SU-DHL-6 (cell line): ENCODE results near the gene LKAAEAR1.
"Not testable (repeated sequence)": the region's sequence is repeated elsewhere in the genome, so short reads cannot be mapped to it uniquely, and the experiment has no call there.

ENCODE experiments used
- H2AFZ ChIP-seq: fragments of 200-600 bp; sonication (generic); 2 replicates; pipeline ENCODE4 v1.6.1; 2014; ENCODE audit warnings: low read depth, mild to moderate bottlenecking, moderate library complexity, mixed read lengths, antibody characterized with exemption, low read length; ENCODE audit not compliant: severe bottlenecking
- H3F3A ChIP-seq: fragments of 200-600 bp; shearing (Covaris generic); 2 replicates; pipeline ENCODE4 v1.6.0; 2016; ENCODE audit warnings: antibody characterized with exemption, mild to moderate bottlenecking; ENCODE audit not compliant: insufficient read depth
- H3K27ac ChIP-seq: fragments of 200-600 bp; sonication (generic); 2 replicates; pipeline ENCODE4 v1.5.1; 2016; ENCODE audit warnings: low read depth, mild to moderate bottlenecking, low read length, moderate library complexity, mixed read lengths
- H3K27me3 ChIP-seq: fragments of 200-600 bp; sonication (generic), shearing (Covaris generic); 2 replicates; pipeline ENCODE4 v1.6.0; 2014; ENCODE audit warnings: mild to moderate bottlenecking, low read length
- H3K36me3 ChIP-seq: fragments of 200-600 bp; sonication (generic); 2 replicates; pipeline ENCODE4 v1.6.1; 2014; ENCODE audit warnings: mild to moderate bottlenecking, low read length, mixed read lengths
- H3K4me2 ChIP-seq: fragments of 300-600, 200-600 bp; shearing (Covaris generic), sonication (generic); 2 replicates; pipeline ENCODE4 v1.6.0; 2014; ENCODE audit warnings: low read length, low read depth, mild to moderate bottlenecking; ENCODE audit not compliant: poor library complexity, severe bottlenecking
- H3K4me3 ChIP-seq: fragments of 200-600 bp; sonication (generic); 2 replicates; pipeline ENCODE4 v1.5.1; 2014; ENCODE audit warnings: antibody characterized with exemption, low read length, mild to moderate bottlenecking, mixed read lengths; ENCODE audit not compliant: insufficient read depth, poor library complexity, severe bottlenecking
- H3K79me2 ChIP-seq: fragments of 200-600 bp; sonication (generic); 2 replicates; pipeline ENCODE4 v1.6.1; 2014; ENCODE audit warnings: mild to moderate bottlenecking, low read length, moderate library complexity; ENCODE audit not compliant: insufficient read depth
- H3K9ac ChIP-seq: fragments of 200-600 bp; sonication (generic); 2 replicates; pipeline ENCODE4 v1.7.0; 2014; ENCODE audit warnings: mild to moderate bottlenecking, low read length
- H3K9me2 ChIP-seq: fragments of 200-600 bp; sonication (generic); replicated peaks from 2 replicates; pipeline ENCODE4 v1.6.1; 2014; ENCODE audit warnings: low read length; ENCODE audit not compliant: insufficient read depth
- H3K9me3 ChIP-seq: fragments of 200-600 bp; sonication (generic); 2 replicates; pipeline ENCODE4 v1.6.1; 2014; ENCODE audit warnings: low read length, mixed read lengths; ENCODE audit not compliant: insufficient read depth
- H4K20me1 ChIP-seq: fragments of 200-600 bp; sonication (generic); 2 replicates; pipeline ENCODE4 v1.6.1; 2014; ENCODE audit warnings: low read depth, mild to moderate bottlenecking, antibody characterized with exemption, low read length, moderate library complexity, mixed read lengths
- CTCF ChIP-seq: fragments of 200-600 bp; sonication (generic); IDR thresholded peaks from one replicate; pipeline ENCODE4 v1.5.1; 2017; ENCODE audit warnings: antibody characterized with exemption, mild to moderate bottlenecking, low read length, moderate library complexity; ENCODE audit not compliant: insufficient read depth, poor library complexity, severe bottlenecking
- EZH2phosphoT487 ChIP-seq: fragments of 200-600 bp; sonication (generic), shearing (Covaris generic); conservative IDR thresholded peaks from 2 replicates; pipeline ENCODE4 v1.6.1; 2018; ENCODE audit warnings: mild to moderate bottlenecking, antibody characterized with exemption, low read length, moderate library complexity, mixed read lengths

Gene LKAAEAR1

GRCh38 chr20:64090165-64090564, 6.0 kb upstream of the LKAAEAR1 start:
- Histone ChIP-seq H3K36me3 (no peaks in the 10 kb centered on the region), H3K27ac (no peak overlapping the region), H3K9me2 (no peaks in the 10 kb centered on the region), H4K20me1 (no peaks in the 10 kb centered on the region), H3K9ac (no peak overlapping the region), H3F3A (no peaks in the 10 kb centered on the region), H3K79me2 (no peaks in the 10 kb centered on the region), H3K4me2 (no peak overlapping the region), H3K4me3 (no peak overlapping the region), H3K27me3 (no peaks in the 10 kb centered on the region), H2AFZ (no peak overlapping the region), H3K9me3 (no peaks in the 10 kb centered on the region)
- TF ChIP-seq CTCF: no peak
- no peak for TF ChIP-seq EZH2phosphoT487

GRCh38 chr20:64088586-64088985, 4.4 kb upstream of the LKAAEAR1 start:
- H3K9me3 ChIP-seq, H3K27me3 ChIP-seq, H3K4me2 ChIP-seq, H3K36me3 ChIP-seq, H3K9me2 ChIP-seq, H3K79me2 ChIP-seq, H2AFZ ChIP-seq, H3K4me3 ChIP-seq, H3K27ac ChIP-seq, H3K9ac ChIP-seq, H3F3A ChIP-seq, H4K20me1 ChIP-seq: not testable (repeated sequence)

- H4K20me1 ChIP-seq, H3K36me3 ChIP-seq, H3K9me2 ChIP-seq, H3K4me3 ChIP-seq, H3F3A ChIP-seq, H3K27ac ChIP-seq, H3K27me3 ChIP-seq, H3K9ac ChIP-seq, H2AFZ ChIP-seq, H3K79me2 ChIP-seq, H3K9me3 ChIP-seq, H3K4me2 ChIP-seq: not testable (repeated sequence)
Observed at GRCh38 chr20:64087226-64087825, 3.1 kb upstream of the LKAAEAR1 start.

- TF ChIP-seq EZH2phosphoT487 (no peak), CTCF (no peak)
- Histone ChIP-seq H3K4me2 (no peak overlapping the region), H3K27ac (no peak overlapping the region), H2AFZ (no peak overlapping the region), H3K9me2 (no peaks in the 10 kb centered on the region), H3K9ac (no peak overlapping the region), H3K27me3 (no peaks in the 10 kb centered on the region), H4K20me1 (no peaks in the 10 kb centered on the region), H3K9me3 (no peaks in the 10 kb centered on the region), H3K4me3 (no peak overlapping the region), H3K36me3 (no peaks in the 10 kb centered on the region), H3F3A (0 out of 2 replicates have a peak, but pooled peaks cover 4% of the 10 kb centered on the region), H3K79me2 (no peaks in the 10 kb centered on the region)
Observed at GRCh38 chr20:64086801-64087200, 2.6 kb upstream of the LKAAEAR1 start.
